Liver (tissue), 9 donors: ENCODE data around the gene SMYD5. TPM values are rescaled to one million over a fixed set of nuclear protein-coding genes. Genes with fewer than 3 reads are reported as not detected.

ENCODE experiments used
- DNase-seq: peaks from one replicate; pipeline ENCODE4 v3.0.0-alpha.2; 2017; ENCODE audit warnings: low spot score
- H3K27ac ChIP-seq, 2 donors: one replicate each; pipeline ENCODE4 v1.7.0; 2013; ENCODE audit warnings: inconsistent platforms in 2 of 2, low read length in 2 of 2, control low read depth in 1 of 2, low read depth in 1 of 2, mild to moderate bottlenecking in 1 of 2
- H3K27me3 ChIP-seq, 4 donors: one replicate each; pipeline versions ENCODE4 v1.6.1 to v1.7.0; 2013; ENCODE audit warnings: low read length in 3 of 4, inconsistent platforms in 1 of 4, mild to moderate bottlenecking in 1 of 4, moderate library complexity in 1 of 4; ENCODE audit not compliant: control insufficient read depth in 4 of 4, insufficient read depth in 4 of 4
- H3K36me3 ChIP-seq, 4 donors: one replicate each; pipeline versions ENCODE4 v1.6.1 to v1.7.0; 2013; ENCODE audit warnings: low read length in 3 of 4, mild to moderate bottlenecking in 3 of 4, low read depth in 1 of 4, moderate library complexity in 1 of 4; ENCODE audit not compliant: control insufficient read depth in 4 of 4, insufficient read depth in 3 of 4
- H3K4me1 ChIP-seq, 4 donors: one replicate each; pipeline versions ENCODE4 v1.6.1 to v1.7.0; 2013; ENCODE audit warnings: low read length in 3 of 4, mild to moderate bottlenecking in 3 of 4, moderate library complexity in 1 of 4; ENCODE audit not compliant: control insufficient read depth in 4 of 4, insufficient read depth in 4 of 4
- H3K4me3 ChIP-seq, 3 donors: one replicate each; pipeline versions ENCODE4 v1.6.1 to v1.7.0; 2013; ENCODE audit warnings: low read length in 3 of 3, control low read depth in 1 of 3, low read depth in 1 of 3, mild to moderate bottlenecking in 1 of 3
- H3K9ac ChIP-seq, 2 donors: one replicate each; pipeline ENCODE4 v1.7.0; 2013; ENCODE audit warnings: low read length in 2 of 2, mild to moderate bottlenecking in 2 of 2, moderate library complexity in 2 of 2, control low read depth in 1 of 2, low read depth in 1 of 2
- H3K9me3 ChIP-seq, 4 donors: one replicate each; pipeline versions ENCODE4 v1.6.1 to v1.7.0; 2013; ENCODE audit warnings: low read length in 3 of 4; ENCODE audit not compliant: control insufficient read depth in 4 of 4
- ATF3 ChIP-seq: IDR thresholded peaks from 2 replicates; pipeline ENCODE4 v1.6.1; 2016; ENCODE audit warnings: antibody characterized with exemption
- FOXA1 ChIP-seq: IDR thresholded peaks from 2 replicates; pipeline ENCODE4 v1.6.1; 2016; ENCODE audit warnings: antibody characterized with exemption
- HNF4G ChIP-seq: IDR thresholded peaks from 2 replicates; pipeline ENCODE4 v1.6.1; 2016; ENCODE audit warnings: antibody characterized with exemption
- JUND ChIP-seq, 2 donors: IDR thresholded peaks; 2 replicates each; pipeline ENCODE4 v1.6.1; 2016; ENCODE audit warnings: antibody characterized with exemption in 2 of 2
- MAX ChIP-seq: IDR thresholded peaks from 2 replicates; pipeline ENCODE4 v1.6.1; 2016; ENCODE audit warnings: antibody characterized with exemption
- RAD21 ChIP-seq, 2 donors: IDR thresholded peaks; 2 replicates each; pipeline ENCODE4 v1.6.1; 2016; ENCODE audit warnings: antibody characterized with exemption in 2 of 2, mild to moderate bottlenecking in 2 of 2
- REST ChIP-seq: IDR thresholded peaks from 2 replicates; pipeline ENCODE4 v1.6.1; 2016; ENCODE audit warnings: antibody characterized with exemption, mild to moderate bottlenecking
- RXRA ChIP-seq, 2 donors: IDR thresholded peaks; 2 replicates each; pipeline ENCODE4 v1.6.1; 2017 to 2018; ENCODE audit warnings: antibody characterized with exemption in 2 of 2, mild to moderate bottlenecking in 1 of 2
- TAF1 ChIP-seq: conservative IDR thresholded peaks from 2 replicates; pipeline ENCODE4 v1.6.1; 2016; ENCODE audit warnings: antibody characterized with exemption, mild to moderate bottlenecking
- YY1 ChIP-seq: IDR thresholded peaks from 2 replicates; pipeline ENCODE4 v1.6.1; 2016; ENCODE audit warnings: antibody characterized with exemption, mild to moderate bottlenecking
- ZBTB33 ChIP-seq: IDR thresholded peaks from 2 replicates; pipeline ENCODE4 v1.6.1; 2016; ENCODE audit warnings: antibody characterized with exemption
- WGBS: extraction: QIAGEN DNeasy Blood & Tissue Kit; methylation state at CpG from one replicate; pipeline ENCODE4 v1.1.7; 2013; 5-methylcytosine and 5-hydroxymethylcytosine counted together
- polyA plus RNA-seq, 2 donors: library from polyadenylated mRNA; stranded (reverse) in 1 of 2; unstranded in 1 of 2; fragments of 200-250 nt in 1 of 2; fragments of >200 nt in 1 of 2; fragmentation: Nextera tagmentation in 1 of 2; extraction: Ambion mirVana in 1 of 2; gene quantifications; one replicate each; pipeline versions ENCODE4 v1.2.1 to v1.2.3, GENCODE V29; 2013 to 2015
- total RNA-seq, 2 donors: library from RNA; depleted of rRNA; stranded (reverse); fragments of >200 nt; gene quantifications; one replicate each; pipeline ENCODE4 v1.2.3, GENCODE V29; 2014
- donor health status: healthy.
- donor health status: healthy.
- donor health status: healthy.
- donor health status: healthy.
- donor health status: healthy.

Gene SMYD5
- total and polyA plus RNA-seq, 4 donors: 3.9 to 8.8 (median 5.8) TPM

GRCh38 chr2:73257425-73258125 is 43.5 kb downstream of the SMYD5 start:
- Histone ChIP-seq H3K9me3 (no peaks in the 10 kb centered on the region), H3K36me3 (peaks cover 4 to 19% (median 10%) of the 10 kb centered on the region in 4 donors), H3K9ac (no peak overlapping the region), H3K27me3 (no peaks in the 10 kb centered on the region), H3K4me1 (no peaks in the 10 kb centered on the region), H3K27ac (no peak overlapping the region), H3K4me3 (no peak overlapping the region)
- 76% methylated on average over 10 of the region's 10 CpGs for WGBS
- TF ChIP-seq YY1 (no peak), ZBTB33 (no peak), RAD21 (IDR thresholded peaks at IDR 0.05) (no peak), FOXA1 (no peak)
- no peak for DNase-seq

GRCh38 chr2:73258186-73258912 is 44.3 kb downstream of the SMYD5 start:
- WGBS: 89% methylated on average over 8 of the region's 8 CpGs
- H3K27me3 ChIP-seq: no peaks in the 10 kb centered on the region
- peaks cover under 1 to 13% (median 6%) of the 10 kb centered on the region in 4 donors for H3K36me3 ChIP-seq
- H3K9ac ChIP-seq: no peak overlapping the region
- no peak for DNase-seq
- TF ChIP-seq REST (no peak), JUND (IDR thresholded peaks at IDR 0.05) (no peak), TAF1 (no peak), ZBTB33 (no peak), MAX (no peak), RXRA (IDR thresholded peaks at IDR 0.05) (no peak), HNF4G (no peak), ATF3 (no peak)
- H3K27ac ChIP-seq: no peak overlapping the region
- no peaks in the 10 kb centered on the region for H3K4me1 ChIP-seq
- H3K4me3 ChIP-seq: no peak overlapping the region
- no peaks in the 10 kb centered on the region for H3K9me3 ChIP-seq
